Naive thymus-derived CD4-positive, alpha-beta T cell (primary cell): ENCODE measurements around the gene MBD6. TPM values are rescaled to one million over a fixed set of nuclear protein-coding genes. Genes with fewer than 3 reads are reported as not detected.

Experiments used
- ATAC-seq: fragments of 150-1000 bp; cut with Tn5 transposase; 2 replicates; pipeline ENCODE4 v1.10.0; 2021; ENCODE audit warnings: mild to moderate bottlenecking, moderate library complexity
- CTCF ChIA-PET: fragments of 350-600 bp; sonication (Branson Sonifier 250); formaldehyde crosslinking; loops from one replicate; lab custom pipeline; 2021; ENCODE audit warnings: antibody characterized with exemption; lab: Charles Lee
- POLR2A ChIA-PET: fragments of 350-600 bp; sonication (Branson Sonifier 250); formaldehyde crosslinking; loops from one replicate; lab custom pipeline; 2021; ENCODE audit warnings: antibody characterized with exemption, inconsistent platforms; lab: Charles Lee
- DNase-seq, 9 donors: peaks; one replicate each; pipeline versions ENCODE4 v3.0.0 to v3.0.0-alpha.2; 2020 to 2022; ENCODE audit warnings: mixed read lengths in 1 of 9
- H3K27ac ChIP-seq: one replicate; pipeline ENCODE4 v1.7.0; 2013; ENCODE audit warnings: mild to moderate bottlenecking, low read depth, low read length, moderate library complexity
- H3K27me3 ChIP-seq, 2 donors: one replicate each; pipeline ENCODE4 v1.7.0; 2013; ENCODE audit warnings: low read length in 2 of 2, mild to moderate bottlenecking in 2 of 2, moderate library complexity in 2 of 2; ENCODE audit not compliant: control insufficient read depth in 2 of 2, insufficient read depth in 2 of 2
- H3K36me3 ChIP-seq, 3 experiments: 1 replicate in 2 of 3; 2 replicates in 1 of 3; pipeline ENCODE4 v1.7.0; 2013; ENCODE audit warnings: low read length in 3 of 3, mild to moderate bottlenecking in 3 of 3, moderate library complexity in 1 of 3; ENCODE audit not compliant: insufficient read depth in 3 of 3, control insufficient read depth in 2 of 3
- H3K4me1 ChIP-seq, 2 donors: one replicate each; pipeline ENCODE4 v1.7.0; 2013; ENCODE audit warnings: low read length in 2 of 2, mild to moderate bottlenecking in 2 of 2, moderate library complexity in 1 of 2; ENCODE audit not compliant: control insufficient read depth in 2 of 2, insufficient read depth in 2 of 2
- H3K4me3 ChIP-seq: 2 replicates; pipeline ENCODE4 v1.7.0; 2013; ENCODE audit warnings: mild to moderate bottlenecking, low read length
- H3K9me3 ChIP-seq, 3 experiments: 1 replicate in 2 of 3; 2 replicates in 1 of 3; pipeline ENCODE4 v1.7.0; 2013; ENCODE audit warnings: low read length in 3 of 3; ENCODE audit not compliant: control insufficient read depth in 2 of 3
- H3K27ac Mint-ChIP-seq, 9 donors: one replicate each; pipeline ENCODE4 v1.8.0; 2020 to 2022; ENCODE audit warnings: mixed read lengths in 9 of 9, mild to moderate bottlenecking in 8 of 9, moderate library complexity in 5 of 9, inconsistent platforms in 2 of 9
- H3K27me3 Mint-ChIP-seq, 5 donors: one replicate each; pipeline ENCODE4 v1.8.0; 2021 to 2022; ENCODE audit warnings: mixed read lengths in 5 of 5, mild to moderate bottlenecking in 1 of 5
- H3K36me3 Mint-ChIP-seq, 5 donors: one replicate each; pipeline ENCODE4 v1.8.0; 2020 to 2022; ENCODE audit warnings: mixed read lengths in 5 of 5, mild to moderate bottlenecking in 3 of 5, inconsistent platforms in 1 of 5
- H3K4me1 Mint-ChIP-seq, 7 donors: one replicate each; pipeline ENCODE4 v1.8.0; 2020 to 2022; ENCODE audit warnings: mixed read lengths in 7 of 7, mild to moderate bottlenecking in 3 of 7, inconsistent platforms in 1 of 7
- H3K4me3 Mint-ChIP-seq, 10 donors: one replicate each; pipeline ENCODE4 v1.8.0; 2020 to 2022; ENCODE audit warnings: mild to moderate bottlenecking in 10 of 10, mixed read lengths in 10 of 10, moderate library complexity in 6 of 10, inconsistent platforms in 2 of 10
- H3K9me3 Mint-ChIP-seq, 11 donors: one replicate each; pipeline ENCODE4 v1.8.0; 2020 to 2022; ENCODE audit warnings: mixed read lengths in 11 of 11, mild to moderate bottlenecking in 4 of 11, inconsistent platforms in 1 of 11, moderate library complexity in 1 of 11
- intact Hi-C, 2 donors: fragments of 100-400 bp; cut with micrococcal nuclease; formaldehyde crosslinking; loops; one replicate each; pipeline ENCODE4 v1.15.1; 2023
- polyA plus RNA-seq, 2 donors: library from polyadenylated mRNA; unstranded; fragments of 300-500 nt; fragmentation: Illumina TruSeq; gene quantifications; one replicate each; pipeline ENCODE4 v1.2.3, GENCODE V29; 2021
- total RNA-seq, 6 experiments: library from RNA in 5 of 6; stranded (reverse) in 5 of 6; gene quantifications; 1 replicate in 5 of 6; 2 replicates in 1 of 6; pipeline ENCODE4 v1.2.3 and lab custom pipeline; 2021 to 2026

The MBD6 gene
- total and polyA plus RNA-seq, 7 experiments from 2014 or later, result 0.50 to 127 (median 108) TPM

GRCh38 chr12:57526477-57527126 lies 4.0 kb downstream of the MBD6 start:
- no peak for ATAC-seq
- H3K4me3 Mint-ChIP-seq, result no peak overlapping the region
- no peak overlapping the region for H3K4me3 ChIP-seq
- H3K27ac ChIP-seq, result peak overlapping the region; percentile 35
- H3K27ac Mint-ChIP-seq, result peak overlapping the region in 1 of 9 donors; percentile 45
- peaks cover 0 to 5% (median 0%) of the 10 kb centered on the region in 11 donors for H3K9me3 Mint-ChIP-seq
- peaks cover 0 to 3% (median 0%) of the 10 kb centered on the region in 5 donors for H3K27me3 Mint-ChIP-seq
- CTCF ChIA-PET, result interaction anchor here (1.1 kb wide), 1 partner anchor 45 kb away, joined by 3 read pairs; no protein-coding TSS in a partner anchor
- intact Hi-C loops, result loop anchor here in 1 of 2 donors (10.0 kb wide), 1 partner anchor 802 kb away; the partner anchor contains the start of gene NACA
- DNase-seq, result no peak
- peaks cover 14 to 18% of the 10 kb centered on the region in 2 donors for H3K4me1 ChIP-seq
- POLR2A ChIA-PET, result interaction anchor here (0.6 to 1.0 kb wide), 4 partner anchors 20 to 55 kb away, joined by 3 to 5 read pairs (median 4); partner anchors contain the start of gene DCTN2
- H3K36me3 Mint-ChIP-seq, result peaks cover 0 to 15% (median 4%) of the 10 kb centered on the region in 5 donors
- peaks cover 7 to 74% (median 22%) of the 10 kb centered on the region in 3 experiments for H3K36me3 ChIP-seq
- H3K27me3 ChIP-seq, result no peaks in the 10 kb centered on the region
- H3K4me1 Mint-ChIP-seq, result peaks cover 23 to 29% (median 27%) of the 10 kb centered on the region in 7 donors
- H3K9me3 ChIP-seq, result no peaks in the 10 kb centered on the region

- Mint-ChIP-seq H3K4me1 (peaks cover 17 to 27% (median 21%) of the 10 kb centered on the region in 7 donors), H3K36me3 (peaks cover 0 to 20% (median 4%) of the 10 kb centered on the region in 5 donors), H3K9me3 (peaks cover 0 to 5% (median 0%) of the 10 kb centered on the region in 11 donors), H3K4me3 (peak overlapping the region in 1 of 10 donors; percentile 41), H3K27ac (peak overlapping the region in 2 of 9 donors; percentile 45 to 65), H3K27me3 (peaks cover 0 to under 1% (median 0%) of the 10 kb centered on the region in 5 donors)
- POLR2A ChIA-PET, result interaction anchor here (0.6 to 1.0 kb wide), 2 partner anchors 20 to 53 kb away, joined by 3 to 5 read pairs; partner anchors contain the start of gene DCTN2
- Histone ChIP-seq H3K4me1 (peaks cover 9 to 12% of the 10 kb centered on the region in 2 donors), H3K27ac (peak overlapping the region; percentile 35), H3K36me3 (peaks cover 7 to 80% (median 26%) of the 10 kb centered on the region in 3 experiments), H3K4me3 (no peak overlapping the region), H3K9me3 (no peaks in the 10 kb centered on the region), H3K27me3 (no peaks in the 10 kb centered on the region)
- DNase-seq (no peak), ATAC-seq (no peak)
- intact Hi-C loops, result loop anchor here in 1 of 2 donors (10.0 kb wide), 1 partner anchor 802 kb away; the partner anchor contains the start of gene NACA
- CTCF ChIA-PET, result interaction anchor here (0.6 kb wide), 1 partner anchor 56 kb away, joined by 4 read pairs; no protein-coding TSS in a partner anchor
Measured at GRCh38 chr12:57527184-57527583, 4.6 kb downstream of the MBD6 start.

- intact Hi-C loops, result loop anchor here in 1 of 2 donors (10.0 kb wide), 1 partner anchor 803 kb away; the partner anchor contains the start of gene NACA
- no peak for ATAC-seq
- Histone ChIP-seq H3K27me3 (no peaks in the 10 kb centered on the region), H3K4me1 (peaks cover 9 to 11% of the 10 kb centered on the region in 2 donors), H3K27ac (no peak overlapping the region), H3K9me3 (no peaks in the 10 kb centered on the region), H3K36me3 (peaks cover 7 to 90% (median 34%) of the 10 kb centered on the region in 3 experiments), H3K4me3 (no peak overlapping the region)
- H3K36me3 Mint-ChIP-seq, result peaks cover 6 to 30% (median 13%) of the 10 kb centered on the region in 5 donors
- CTCF ChIA-PET, result no interaction called here
- POLR2A ChIA-PET, result interaction anchor here (0.9 kb wide), 1 partner anchor 69 kb away, joined by 3 read pairs; no protein-coding TSS in a partner anchor
- peak overlapping the region in 2 of 9 donors; percentile 22 to 59 for H3K27ac Mint-ChIP-seq
- H3K4me3 Mint-ChIP-seq, result no peak overlapping the region
- DNase-seq, result no peak
- peaks cover 15 to 25% (median 18%) of the 10 kb centered on the region in 7 donors for H3K4me1 Mint-ChIP-seq
- peaks cover 0 to 5% (median 0%) of the 10 kb centered on the region in 11 donors for H3K9me3 Mint-ChIP-seq
- H3K27me3 Mint-ChIP-seq, result no peaks in the 10 kb centered on the region
Measured at GRCh38 chr12:57528176-57528575, 5.6 kb downstream of the MBD6 start.

- H3K27ac ChIP-seq, result no peak overlapping the region
- no peaks in the 10 kb centered on the region for H3K27me3 Mint-ChIP-seq
- intact Hi-C loops, result loop anchor here in 1 of 2 donors (10.0 kb wide), 1 partner anchor 804 kb away; the partner anchor contains the start of gene NACA
- DNase-seq, result no peak
- no peaks in the 10 kb centered on the region for H3K27me3 ChIP-seq
- ChIA-PET CTCF (interaction anchor here (0.7 kb wide), 1 partner anchor 52 kb away, joined by 3 read pairs; no protein-coding TSS in a partner anchor), POLR2A (interaction anchor here (0.6 to 1.3 kb wide), 5 partner anchors 10 to 131 kb away, joined by 3 to 4 read pairs (median 3); no protein-coding TSS in a partner anchor)
- no peak overlapping the region for H3K4me3 ChIP-seq
- H3K9me3 ChIP-seq, result no peaks in the 10 kb centered on the region
- H3K27ac Mint-ChIP-seq, result peak overlapping the region in 1 of 9 donors; percentile 76
- H3K9me3 Mint-ChIP-seq, result peaks cover 0 to 1% (median 0%) of the 10 kb centered on the region in 11 donors
- ATAC-seq, result no peak
- peaks cover 7 to 17% (median 10%) of the 10 kb centered on the region in 7 donors for H3K4me1 Mint-ChIP-seq
- peaks cover 10 to 98% (median 34%) of the 10 kb centered on the region in 3 experiments for H3K36me3 ChIP-seq
- peak overlapping the region in 1 of 10 donors; percentile 25 for H3K4me3 Mint-ChIP-seq
- peaks cover 2 to 3% of the 10 kb centered on the region in 2 donors for H3K4me1 ChIP-seq
- H3K36me3 Mint-ChIP-seq, result peaks cover 6 to 31% (median 14%) of the 10 kb centered on the region in 5 donors
Measured at GRCh38 chr12:57528831-57529555, 6.4 kb downstream of the MBD6 start.

GRCh38 chr12:57529831-57530230 lies 7.2 kb downstream of the MBD6 start:
- H3K27me3 Mint-ChIP-seq, result no peaks in the 10 kb centered on the region
- H3K4me3 Mint-ChIP-seq, result no peak overlapping the region
- ChIA-PET POLR2A (interaction anchor here (0.6 to 1.3 kb wide), 2 partner anchors 12 to 56 kb away, joined by 3 to 4 read pairs; no protein-coding TSS in a partner anchor), CTCF (interaction anchor here (0.7 kb wide), 1 partner anchor 53 kb away, joined by 3 read pairs; no protein-coding TSS in a partner anchor)
- Histone ChIP-seq H3K4me3 (no peak overlapping the region), H3K9me3 (no peaks in the 10 kb centered on the region), H3K36me3 (peaks cover 10 to 98% (median 34%) of the 10 kb centered on the region in 3 experiments), H3K27ac (no peak overlapping the region), H3K27me3 (no peaks in the 10 kb centered on the region), H3K4me1 (no peaks in the 10 kb centered on the region)
- DNase-seq, result no peak
- ATAC-seq, result no peak
- intact Hi-C loops, result loop anchor here in 1 of 2 donors (10.0 kb wide), 1 partner anchor 805 kb away; the partner anchor contains the start of gene NACA
- H3K4me1 Mint-ChIP-seq, result peaks cover 0 to 10% (median 3%) of the 10 kb centered on the region in 7 donors
- H3K36me3 Mint-ChIP-seq, result peaks cover 6 to 35% (median 14%) of the 10 kb centered on the region in 5 donors
- no peaks in the 10 kb centered on the region for H3K9me3 Mint-ChIP-seq
- peak overlapping the region in 3 of 9 donors; percentile 27 to 41 (median 39) for H3K27ac Mint-ChIP-seq
